ENCODE results near the gene DIRAS1.

Gene DIRAS1

GRCh38 chr19:2711875-2712205 lies 9.3 kb downstream of the DIRAS1 start:
- Histone ChIP-seq H3K4me3 (ENCODE audit: low read depth, low read length) (no peak overlapping the region), H3K36me3 (peaks cover 14% of the 10 kb centered on the region), H3K27me3 (no peaks in the 10 kb centered on the region), H3K4me1 (no peaks in the 10 kb centered on the region), H3K9me3 (0 out of 2 replicates have a peak, but pooled peaks cover 5% of the 10 kb centered on the region)
- no peak for TF ChIP-seq CTCF (IDR thresholded peaks at IDR 0.05; ENCODE audit: low read depth, low read length)
- DNase-seq: no peak

- DNase-seq: no peak
- H3K4me1 ChIP-seq: no peaks in the 10 kb centered on the region
- no peak for TF ChIP-seq CTCF (IDR thresholded peaks at IDR 0.05; ENCODE audit: low read depth, low read length)
- peaks cover 9% of the 10 kb centered on the region for H3K36me3 ChIP-seq
- H3K27me3 ChIP-seq: no peaks in the 10 kb centered on the region
- H3K9me3 ChIP-seq: 0 out of 2 replicates have a peak, but pooled peaks cover 5% of the 10 kb centered on the region
- no peak overlapping the region for H3K4me3 ChIP-seq (ENCODE audit: low read depth, low read length)
Observed at GRCh38 chr19:2711172-2711874, 9.8 kb downstream of the DIRAS1 start.

GRCh38 chr19:2706251-2706650 lies 14.9 kb downstream of the DIRAS1 start:
- Histone ChIP-seq H3K4me3 (ENCODE audit: low read depth, low read length) (no peak overlapping the region), H3K27me3 (peaks cover under 1% of the 10 kb centered on the region), H3K9me3 (no peaks in the 10 kb centered on the region), H3K36me3 (no peaks in the 10 kb centered on the region), H3K4me1 (no peaks in the 10 kb centered on the region)
- no peak for TF ChIP-seq CTCF (IDR thresholded peaks at IDR 0.05; ENCODE audit: low read depth, low read length)
- DNase-seq: no peak

- Histone ChIP-seq H3K27me3 (peaks cover 9% of the 10 kb centered on the region), H3K4me1 (no peaks in the 10 kb centered on the region), H3K9me3 (no peaks in the 10 kb centered on the region), H3K4me3 (ENCODE audit: low read depth, low read length) (no peak overlapping the region), H3K36me3 (no peaks in the 10 kb centered on the region)
- DNase-seq: no peak
- no peak for TF ChIP-seq CTCF (IDR thresholded peaks at IDR 0.05; ENCODE audit: low read depth, low read length)
Observed at GRCh38 chr19:2703691-2704216, 17.4 kb downstream of the DIRAS1 start.

- H3K4me1 ChIP-seq: no peaks in the 10 kb centered on the region
- TF ChIP-seq CTCF (IDR thresholded peaks at IDR 0.05; ENCODE audit: low read depth, low read length): no peak
- no peaks in the 10 kb centered on the region for H3K9me3 ChIP-seq
- peaks cover 9% of the 10 kb centered on the region for H3K27me3 ChIP-seq
- H3K36me3 ChIP-seq: no peaks in the 10 kb centered on the region
- no peak for DNase-seq
- no peak overlapping the region for H3K4me3 ChIP-seq (ENCODE audit: low read depth, low read length)
Observed at GRCh38 chr19:2703077-2703437, 18.1 kb downstream of the DIRAS1 start.

Data from BE2C (cell line).